Measurements from ENCODE around the gene FBXL20. TPM values are rescaled to one million over a fixed set of nuclear protein-coding genes. Genes with fewer than 3 reads are reported as not detected.

The FBXL20 gene
- total and polyA plus RNA-seq, 2 donors: 4.0 to 18.6 TPM

- Histone ChIP-seq H3K4me1 (ENCODE audit: insufficient read depth) (no peaks in the 10 kb centered on the region), H3K36me3 (ENCODE audit: insufficient read depth) (no peaks in the 10 kb centered on the region), H3K4me3 (ENCODE audit: low read depth, low read length) (no peak overlapping the region), H3K27ac (ENCODE audit: low read depth) (no peak overlapping the region)
- DNase-seq (ENCODE audit: extremely low spot score): no peak
- WGBS: 26% methylated on average over 24 of the region's 24 CpGs
Measured at GRCh38 chr17:39217734-39218369, 183.6 kb downstream of the FBXL20 start.

- Histone ChIP-seq H3K4me1 (ENCODE audit: insufficient read depth) (no peaks in the 10 kb centered on the region), H3K4me3 (ENCODE audit: low read depth, low read length) (no peak overlapping the region), H3K36me3 (ENCODE audit: insufficient read depth) (no peaks in the 10 kb centered on the region), H3K27ac (ENCODE audit: low read depth) (no peak overlapping the region)
- 79% methylated on average over 9 of the region's 9 CpGs for WGBS
- DNase-seq (ENCODE audit: extremely low spot score): no peak
Measured at GRCh38 chr17:39213852-39214251, 187.6 kb downstream of the FBXL20 start.

- H3K4me3 ChIP-seq (ENCODE audit: low read depth, low read length): no peak overlapping the region
- no peak overlapping the region for H3K27ac ChIP-seq (ENCODE audit: low read depth)
- no peak for DNase-seq (ENCODE audit: extremely low spot score)
- 68% methylated on average over 16 of the region's 16 CpGs for WGBS
- no peaks in the 10 kb centered on the region for H3K4me1 ChIP-seq (ENCODE audit: insufficient read depth)
- no peaks in the 10 kb centered on the region for H3K36me3 ChIP-seq (ENCODE audit: insufficient read depth)
Measured at GRCh38 chr17:39212841-39213480, 188.5 kb downstream of the FBXL20 start.

GRCh38 chr17:39212195-39212810, 189.1 kb downstream of the FBXL20 start:
- no peak overlapping the region for H3K27ac ChIP-seq (ENCODE audit: low read depth)
- DNase-seq (ENCODE audit: extremely low spot score): no peak
- 88% methylated on average over 11 of the region's 11 CpGs for WGBS
- no peak overlapping the region for H3K4me3 ChIP-seq (ENCODE audit: low read depth, low read length)
- H3K4me1 ChIP-seq (ENCODE audit: insufficient read depth): no peaks in the 10 kb centered on the region
- no peaks in the 10 kb centered on the region for H3K36me3 ChIP-seq (ENCODE audit: insufficient read depth)

- Histone ChIP-seq H3K4me1 (ENCODE audit: insufficient read depth) (no peaks in the 10 kb centered on the region), H3K36me3 (ENCODE audit: insufficient read depth) (no peaks in the 10 kb centered on the region), H3K27ac (ENCODE audit: low read depth) (no peak overlapping the region), H3K4me3 (ENCODE audit: low read depth, low read length) (peak overlapping the region; percentile 36)
- WGBS: 7% methylated on average over 22 of the region's 22 CpGs
- no peak for DNase-seq (ENCODE audit: extremely low spot score)
Measured at GRCh38 chr17:39210093-39210434, 191.4 kb downstream of the FBXL20 start.

- H3K27ac ChIP-seq (ENCODE audit: low read depth): no peak overlapping the region
- WGBS: 2% methylated on average over 39 of the region's 39 CpGs
- peak overlapping the region; percentile 36 for H3K4me3 ChIP-seq (ENCODE audit: low read depth, low read length)
- no peak for DNase-seq (ENCODE audit: extremely low spot score)
- H3K36me3 ChIP-seq (ENCODE audit: insufficient read depth): no peaks in the 10 kb centered on the region
- H3K4me1 ChIP-seq (ENCODE audit: insufficient read depth): no peaks in the 10 kb centered on the region
Measured at GRCh38 chr17:39209317-39210092, 191.9 kb downstream of the FBXL20 start.

- Histone ChIP-seq H3K4me3 (ENCODE audit: low read depth, low read length) (no peak overlapping the region), H3K36me3 (ENCODE audit: insufficient read depth) (peaks cover 4% of the 10 kb centered on the region), H3K27ac (ENCODE audit: low read depth) (no peak overlapping the region), H3K4me1 (ENCODE audit: insufficient read depth) (no peaks in the 10 kb centered on the region)
- 53% methylated on average over 8 of the region's 8 CpGs for WGBS
- DNase-seq (ENCODE audit: extremely low spot score): no peak
Measured at GRCh38 chr17:39208893-39209292, 192.5 kb downstream of the FBXL20 start.

- Histone ChIP-seq H3K27ac (ENCODE audit: low read depth) (no peak overlapping the region), H3K4me3 (ENCODE audit: low read depth, low read length) (no peak overlapping the region), H3K4me1 (ENCODE audit: insufficient read depth) (no peaks in the 10 kb centered on the region), H3K36me3 (ENCODE audit: insufficient read depth) (peaks cover 4% of the 10 kb centered on the region)
- no peak for DNase-seq (ENCODE audit: extremely low spot score)
- WGBS: 67% methylated on average over 7 of the region's 7 CpGs
Measured at GRCh38 chr17:39208136-39208535, 193.3 kb downstream of the FBXL20 start.

- H3K4me3 ChIP-seq (ENCODE audit: low read depth, low read length): no peak overlapping the region
- 86% methylated on average over 3 of the region's 3 CpGs for WGBS
- H3K4me1 ChIP-seq (ENCODE audit: insufficient read depth): no peaks in the 10 kb centered on the region
- H3K27ac ChIP-seq (ENCODE audit: low read depth): no peak overlapping the region
- H3K36me3 ChIP-seq (ENCODE audit: insufficient read depth): peaks cover 9% of the 10 kb centered on the region
- no peak for DNase-seq (ENCODE audit: extremely low spot score)
Measured at GRCh38 chr17:39205112-39205526, 196.3 kb downstream of the FBXL20 start.

GRCh38 chr17:39204245-39204644, 197.2 kb downstream of the FBXL20 start:
- no peak for DNase-seq (ENCODE audit: extremely low spot score)
- WGBS: 84% methylated on average over 8 of the region's 8 CpGs
- Histone ChIP-seq H3K4me1 (ENCODE audit: insufficient read depth) (no peaks in the 10 kb centered on the region), H3K4me3 (ENCODE audit: low read depth, low read length) (no peak overlapping the region), H3K36me3 (ENCODE audit: insufficient read depth) (peaks cover 9% of the 10 kb centered on the region), H3K27ac (ENCODE audit: low read depth) (no peak overlapping the region)

Other genes with a start within 250 kb of the FBXL20 start
- gene PLXDC1, start 250.0 kb downstream of the FBXL20 start, total RNA-seq: 12.7 TPM
- 7.1 TPM for gene PLXDC1, start 250.0 kb downstream of the FBXL20 start, polyA plus RNA-seq
- 0.37 TPM for gene ARL5C, start 235.5 kb downstream of the FBXL20 start, total RNA-seq
- not detected for gene ARL5C, start 235.5 kb downstream of the FBXL20 start, polyA plus RNA-seq
- gene CACNB1, start 204.0 kb downstream of the FBXL20 start, total RNA-seq: 9.1 TPM
- gene CACNB1, start 204.0 kb downstream of the FBXL20 start, polyA plus RNA-seq: 7.4 TPM
- gene RPL19, start 201.3 kb downstream of the FBXL20 start, total RNA-seq: 1,329 TPM
- 2,653 TPM for gene RPL19, start 201.3 kb downstream of the FBXL20 start, polyA plus RNA-seq
- gene STAC2, start 175.7 kb downstream of the FBXL20 start, total RNA-seq: 0.32 TPM
- gene STAC2, start 175.7 kb downstream of the FBXL20 start, polyA plus RNA-seq: 1.1 TPM
- gene MED1, start 49.6 kb upstream of the FBXL20 start, total RNA-seq: 27.4 TPM
- 17.1 TPM for gene MED1, start 49.6 kb upstream of the FBXL20 start, polyA plus RNA-seq
- gene CDK12, start 59.9 kb upstream of the FBXL20 start, total RNA-seq: 42.3 TPM
- 18.9 TPM for gene CDK12, start 59.9 kb upstream of the FBXL20 start, polyA plus RNA-seq
- gene NEUROD2, start 206.3 kb upstream of the FBXL20 start, total RNA-seq: not detected
- not detected for gene NEUROD2, start 206.3 kb upstream of the FBXL20 start, polyA plus RNA-seq
- gene PPP1R1B, start 225.3 kb upstream of the FBXL20 start, total RNA-seq: 5.1 TPM
- gene PPP1R1B, start 225.3 kb upstream of the FBXL20 start, polyA plus RNA-seq: 17.1 TPM
- 18.2 TPM for gene STARD3, start 235.5 kb upstream of the FBXL20 start, total RNA-seq
- gene STARD3, start 235.5 kb upstream of the FBXL20 start, polyA plus RNA-seq: 69.4 TPM

Data from urinary bladder (tissue), 4 donors.